Measurements from ENCODE around the gene SPZ1.

The SPZ1 gene

DNA sequence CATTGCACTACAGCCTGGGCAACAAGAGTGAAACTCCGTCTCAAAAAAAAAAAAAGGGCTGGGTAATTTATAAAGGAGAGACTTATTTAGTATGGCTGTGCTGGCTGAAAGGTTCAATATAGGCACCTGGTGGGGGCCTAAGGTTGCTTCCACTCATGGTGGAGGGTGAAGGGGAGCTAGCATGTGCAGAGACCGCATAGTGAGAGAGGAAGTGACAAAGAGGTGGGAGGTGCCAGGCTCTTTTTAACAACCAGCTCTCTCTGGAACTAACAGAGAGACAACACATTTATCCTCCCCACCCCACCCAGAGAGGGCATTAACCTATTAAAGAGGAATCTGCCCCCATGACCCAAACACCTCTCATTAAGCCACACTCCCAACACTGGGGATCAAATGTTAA is 35.1 kb upstream of the SPZ1 start:
- ChIA-PET POLR2A (ENCODE audit: low non-redundant PET) (no interaction called here), CTCF (interaction anchor here (0.5 kb wide), 1 partner anchor 897 kb away, joined by 3 read pairs; no protein-coding TSS in a partner anchor)
- DNase-seq (ENCODE audit: low spot score), result no peak

DNA sequence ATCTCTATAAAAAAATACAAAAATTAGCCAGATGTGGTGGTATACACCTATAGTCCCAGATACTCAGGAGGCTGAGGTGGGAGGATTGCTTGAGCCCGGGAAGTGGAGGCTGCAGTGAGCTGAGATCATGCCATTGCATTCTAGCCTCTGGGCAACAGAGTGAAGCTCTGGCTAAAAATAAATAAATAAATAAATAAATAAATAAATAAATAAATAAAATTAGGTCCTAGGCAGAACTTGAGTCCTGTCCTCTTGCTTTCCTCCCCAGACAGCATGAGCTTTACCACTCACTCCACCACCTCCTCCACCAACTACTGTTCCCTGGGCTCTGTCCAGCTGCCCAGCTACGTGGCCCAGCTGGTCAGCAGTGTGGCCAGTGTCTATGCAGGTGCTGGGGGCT is 31.6 kb upstream of the SPZ1 start:
- no peak overlapping the region for H3K27ac ChIP-seq
- TF ChIP-seq, protein P1, sequence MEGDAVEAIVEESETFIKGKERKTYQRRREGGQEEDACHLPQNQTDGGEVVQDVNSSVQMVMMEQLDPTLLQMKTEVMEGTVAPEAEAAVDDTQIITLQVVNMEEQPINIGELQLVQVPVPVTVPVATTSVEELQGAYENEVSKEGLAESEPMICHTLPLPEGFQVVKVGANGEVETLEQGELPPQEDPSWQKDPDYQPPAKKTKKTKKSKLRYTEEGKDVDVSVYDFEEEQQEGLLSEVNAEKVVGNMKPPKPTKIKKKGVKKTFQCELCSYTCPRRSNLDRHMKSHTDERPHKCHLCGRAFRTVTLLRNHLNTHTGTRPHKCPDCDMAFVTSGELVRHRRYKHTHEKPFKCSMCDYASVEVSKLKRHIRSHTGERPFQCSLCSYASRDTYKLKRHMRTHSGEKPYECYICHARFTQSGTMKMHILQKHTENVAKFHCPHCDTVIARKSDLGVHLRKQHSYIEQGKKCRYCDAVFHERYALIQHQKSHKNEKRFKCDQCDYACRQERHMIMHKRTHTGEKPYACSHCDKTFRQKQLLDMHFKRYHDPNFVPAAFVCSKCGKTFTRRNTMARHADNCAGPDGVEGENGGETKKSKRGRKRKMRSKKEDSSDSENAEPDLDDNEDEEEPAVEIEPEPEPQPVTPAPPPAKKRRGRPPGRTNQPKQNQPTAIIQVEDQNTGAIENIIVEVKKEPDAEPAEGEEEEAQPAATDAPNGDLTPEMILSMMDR (conservative IDR thresholded peaks at IDR 0.05; ENCODE audit: low read depth), result no peak
- ChIA-PET POLR2A (ENCODE audit: low non-redundant PET) (interaction anchor here (0.5 kb wide), 1 partner anchor 198 kb away, joined by 3 read pairs; no protein-coding TSS in a partner anchor), CTCF (no interaction called here)
- DNase-seq (ENCODE audit: low spot score), result no peak

More for the DNA sequence above, 35.1 kb upstream of the SPZ1 start:
- TF ChIP-seq, protein P1 (conservative IDR thresholded peaks at IDR 0.05; ENCODE audit: low read depth), result no peak
- H3K27ac ChIP-seq, result no peak overlapping the region

- POLR2A ChIA-PET (ENCODE audit: low non-redundant PET), result no interaction called here
- DNase-seq (ENCODE audit: low spot score), result no peak
- CTCF ChIA-PET, result interaction anchor here (0.5 to 0.9 kb wide), 2 partner anchors 14 to 198 kb away, joined by 5 to 6 read pairs; no protein-coding TSS in a partner anchor
- TF ChIP-seq, protein P1 (conservative IDR thresholded peaks at IDR 0.05; ENCODE audit: low read depth), result no peak
- H3K27ac ChIP-seq, result no peak overlapping the region
These were observed 30.5 kb upstream of the SPZ1 start for GRCh38 chr5:80289320-80289719.

GRCh38 chr5:80291761-80292160 is 28.0 kb upstream of the SPZ1 start:
- ChIA-PET POLR2A (ENCODE audit: low non-redundant PET) (no interaction called here), CTCF (interaction anchor here (0.7 kb wide), 1 partner anchor 208 kb away, joined by 3 read pairs; no protein-coding TSS in a partner anchor)
- no peak overlapping the region for H3K27ac ChIP-seq
- no peak for DNase-seq (ENCODE audit: low spot score)
- TF ChIP-seq, protein P1 (conservative IDR thresholded peaks at IDR 0.05; ENCODE audit: low read depth), result no peak

GRCh38 chr5:80296121-80296520 is 23.7 kb upstream of the SPZ1 start:
- CTCF ChIA-PET, result interaction anchor here (1.1 kb wide), 2 partner anchors 43 to 205 kb away, joined by 4 read pairs; no protein-coding TSS in a partner anchor
- TF ChIP-seq, protein P1 (conservative IDR thresholded peaks at IDR 0.05; ENCODE audit: low read depth), result no peak

GRCh38 chr5:80299601-80300000 is 20.2 kb upstream of the SPZ1 start:
- TF ChIP-seq, protein P1 (conservative IDR thresholded peaks at IDR 0.05; ENCODE audit: low read depth), result no peak
- POLR2A ChIA-PET (ENCODE audit: low non-redundant PET), result no interaction called here
- CTCF ChIA-PET, result no interaction called here
- H3K27ac ChIP-seq, result no peak overlapping the region
- no peak for DNase-seq (ENCODE audit: low spot score)

More at GRCh38 chr5:80296121-80296520, 23.7 kb upstream of the SPZ1 start:
- no peak overlapping the region for H3K27ac ChIP-seq
- DNase-seq (ENCODE audit: low spot score), result no peak
- POLR2A ChIA-PET (ENCODE audit: low non-redundant PET), result no interaction called here
